ENCODE measurements around the gene C1orf53.

The C1orf53 gene

DNA sequence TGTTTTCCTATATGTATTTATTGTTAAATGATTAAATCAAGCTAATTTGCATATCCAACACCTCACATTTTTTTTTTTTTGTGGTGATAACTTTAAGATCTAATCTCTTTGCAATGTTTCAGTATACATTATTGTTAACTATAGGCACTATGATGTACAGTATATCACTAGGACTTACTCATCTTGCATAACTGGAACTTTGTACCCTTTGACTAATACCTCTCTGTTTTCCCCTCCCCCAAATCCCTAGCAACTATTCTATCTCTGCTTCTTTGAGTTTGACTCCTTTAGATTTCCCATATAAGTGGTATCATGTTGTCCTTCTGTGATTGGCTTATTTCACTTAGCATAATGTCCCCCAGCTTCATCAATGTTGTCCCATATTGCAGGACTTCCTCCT is 9.7 kb upstream of the C1orf53 start:
- peaks cover 10% of the 10 kb centered on the region for H3K4me1 ChIP-seq
- H3K9me3 ChIP-seq = no peaks in the 10 kb centered on the region
- H3K4me3 ChIP-seq = no peak overlapping the region
- H3K27me3 ChIP-seq (ENCODE audit: low read depth) = no peaks in the 10 kb centered on the region
- DNase-seq (ENCODE audit: low spot score in 2 of 2) = no peak
- H3K36me3 ChIP-seq (replicated peaks) = no peaks in the 10 kb centered on the region
- in situ Hi-C loops (cut with MboI; ENCODE audit: low sequenced_read_pairs) = no loop called here

- Histone ChIP-seq H3K27me3 (ENCODE audit: low read depth) (no peaks in the 10 kb centered on the region), H3K36me3 (replicated peaks) (no peaks in the 10 kb centered on the region), H3K9me3 (no peaks in the 10 kb centered on the region), H3K4me1 (peaks cover 5% of the 10 kb centered on the region), H3K4me3 (no peak overlapping the region)
- in situ Hi-C loops (cut with MboI; ENCODE audit: low sequenced_read_pairs) = no loop called here
- DNase-seq (ENCODE audit: low spot score in 2 of 2) = no peak
These were observed 6.1 kb upstream of the C1orf53 start for GRCh38 chr1:197896301-197896700.

DNA sequence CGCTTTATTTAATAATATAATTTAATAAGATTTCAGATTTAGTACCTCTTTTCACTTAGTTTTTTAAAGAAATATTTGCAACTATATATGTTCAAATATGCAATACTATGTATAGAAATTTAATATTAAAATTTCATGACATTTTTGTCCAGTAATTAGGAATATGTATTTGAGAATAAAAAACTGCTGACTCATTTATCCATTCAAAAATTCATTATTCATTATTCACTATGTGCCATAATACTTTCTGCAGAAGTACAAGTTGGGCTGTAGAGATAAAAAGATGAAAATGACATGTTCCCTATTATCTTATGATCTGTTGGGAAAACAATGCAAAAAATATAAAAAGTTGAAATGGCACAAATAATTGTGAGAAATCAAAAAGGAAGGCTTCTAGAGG is 3.4 kb upstream of the C1orf53 start:
- no peak for DNase-seq (ENCODE audit: low spot score in 2 of 2)
- Histone ChIP-seq H3K4me3 (no peak overlapping the region), H3K27me3 (ENCODE audit: low read depth) (no peaks in the 10 kb centered on the region), H3K4me1 (peaks cover 18% of the 10 kb centered on the region), H3K36me3 (replicated peaks) (no peaks in the 10 kb centered on the region), H3K9me3 (no peaks in the 10 kb centered on the region)
- in situ Hi-C loops (cut with MboI; ENCODE audit: low sequenced_read_pairs) = no loop called here

GRCh38 chr1:197902131-197902453 is 338 bp upstream of the C1orf53 start:
- DNase-seq (ENCODE audit: low spot score in 2 of 2) = peak in 1 of 2 experiments; percentile 27

GRCh38 chr1:197903196-197903514 is 725 bp downstream of the C1orf53 start:
- Histone ChIP-seq H3K4me1 (peaks cover 14% of the 10 kb centered on the region), H3K9me3 (no peaks in the 10 kb centered on the region), H3K27me3 (ENCODE audit: low read depth) (no peaks in the 10 kb centered on the region), H3K36me3 (replicated peaks) (no peaks in the 10 kb centered on the region), H3K4me3 (peak overlapping the region; percentile 52)
- no peak for DNase-seq (ENCODE audit: low spot score in 2 of 2)
- in situ Hi-C loops (cut with MboI; ENCODE audit: low sequenced_read_pairs) = no loop called here

More at GRCh38 chr1:197902131-197902453, 338 bp upstream of the C1orf53 start:
- in situ Hi-C loops (cut with MboI; ENCODE audit: low sequenced_read_pairs) = no loop called here
- Histone ChIP-seq H3K4me3 (peak overlapping the region; percentile 52), H3K9me3 (no peaks in the 10 kb centered on the region), H3K36me3 (replicated peaks) (no peaks in the 10 kb centered on the region), H3K27me3 (ENCODE audit: low read depth) (no peaks in the 10 kb centered on the region), H3K4me1 (peaks cover 13% of the 10 kb centered on the region)

DNA sequence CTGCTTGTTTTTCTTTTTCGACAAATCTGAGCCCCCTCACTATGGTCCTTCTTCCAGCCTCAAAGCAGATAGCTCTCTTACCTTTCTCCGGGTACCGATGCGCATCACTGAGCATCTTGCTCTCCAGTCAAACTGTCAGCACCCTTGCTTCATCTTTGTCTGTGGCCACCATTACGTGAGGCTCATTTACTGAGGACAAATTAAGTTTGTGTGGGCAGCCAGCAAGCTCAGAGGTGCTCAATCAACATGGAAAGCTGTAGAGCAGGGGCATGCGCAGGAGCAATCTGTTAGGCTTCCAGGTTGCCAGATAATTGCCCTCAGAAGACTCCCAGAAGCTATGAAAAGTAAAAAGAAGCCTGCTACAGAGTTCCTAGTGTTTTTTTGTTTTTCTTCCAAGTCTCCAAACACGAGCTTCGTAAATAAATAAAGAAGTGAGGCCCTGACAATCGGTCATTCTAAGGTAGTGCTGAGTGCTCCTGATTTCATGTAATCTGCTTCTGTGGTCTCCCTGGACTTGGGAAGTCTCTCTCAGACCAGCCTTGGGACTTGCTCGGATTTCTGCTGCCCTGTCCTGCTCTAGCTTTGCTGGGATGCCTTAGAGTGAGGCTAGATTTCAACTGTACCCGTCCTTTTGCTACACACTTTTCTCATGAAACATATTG is 1.8 kb downstream of the C1orf53 start:
- H3K27me3 ChIP-seq (ENCODE audit: low read depth) = no peaks in the 10 kb centered on the region
- H3K4me1 ChIP-seq = peaks cover 23% of the 10 kb centered on the region
- H3K9me3 ChIP-seq = no peaks in the 10 kb centered on the region
- no peak overlapping the region for H3K4me3 ChIP-seq
- DNase-seq (ENCODE audit: low spot score in 2 of 2) = no peak
- in situ Hi-C loops (cut with MboI; ENCODE audit: low sequenced_read_pairs) = no loop called here
- H3K36me3 ChIP-seq (replicated peaks) = no peaks in the 10 kb centered on the region

- no peaks in the 10 kb centered on the region for H3K27me3 ChIP-seq (ENCODE audit: low read depth)
- in situ Hi-C loops (cut with MboI; ENCODE audit: low sequenced_read_pairs) = no loop called here
- H3K9me3 ChIP-seq = no peaks in the 10 kb centered on the region
- H3K36me3 ChIP-seq (replicated peaks) = no peaks in the 10 kb centered on the region
- no peak overlapping the region for H3K4me3 ChIP-seq
- no peak for DNase-seq (ENCODE audit: low spot score in 2 of 2)
- peaks cover 24% of the 10 kb centered on the region for H3K4me1 ChIP-seq
These were observed 3.4 kb downstream of the C1orf53 start for GRCh38 chr1:197905699-197906351.

DNA sequence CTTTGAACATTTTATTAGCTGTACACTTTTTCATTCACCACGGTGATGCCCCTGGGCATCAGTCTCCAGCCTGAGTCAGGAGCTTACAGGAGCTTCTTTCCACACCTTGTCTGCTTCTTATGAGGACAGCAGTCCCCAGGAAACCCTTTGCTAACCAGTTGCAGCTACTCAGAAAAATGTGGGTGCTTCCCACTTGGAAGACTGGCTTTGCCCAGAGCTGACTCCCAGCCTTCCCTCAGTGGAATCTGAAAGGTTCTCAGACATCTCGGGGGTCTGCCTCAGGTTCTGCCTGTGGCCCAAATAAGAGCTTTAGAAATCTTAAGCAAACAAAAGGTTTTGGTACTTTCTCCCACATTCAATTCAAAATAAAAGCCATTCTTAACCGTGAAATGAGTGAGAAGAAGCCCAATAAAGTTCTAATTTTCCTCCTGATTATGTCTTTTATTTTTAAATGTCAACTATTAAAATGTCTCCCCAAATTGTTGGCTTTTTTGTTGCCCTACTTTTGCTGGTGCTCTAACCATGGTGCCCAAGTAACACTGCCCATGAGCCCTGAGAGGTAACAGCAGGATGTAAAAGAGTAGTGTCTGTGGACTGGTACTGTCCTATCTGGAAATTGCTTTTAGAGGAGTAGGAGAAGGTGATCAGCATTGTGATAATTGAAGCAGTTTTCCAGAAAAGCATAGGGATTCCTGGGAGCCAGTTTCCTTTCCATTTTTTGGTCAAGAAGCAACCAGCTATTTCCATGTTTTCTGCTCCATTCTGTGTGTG is 5.6 kb downstream of the C1orf53 start:
- Histone ChIP-seq H3K4me1 (peaks cover 17% of the 10 kb centered on the region), H3K36me3 (replicated peaks) (no peaks in the 10 kb centered on the region), H3K9me3 (no peaks in the 10 kb centered on the region), H3K4me3 (no peak overlapping the region), H3K27me3 (ENCODE audit: low read depth) (no peaks in the 10 kb centered on the region)
- in situ Hi-C loops (cut with MboI; ENCODE audit: low sequenced_read_pairs) = no loop called here
- no peak for DNase-seq (ENCODE audit: low spot score in 2 of 2)

- Histone ChIP-seq H3K36me3 (replicated peaks) (no peaks in the 10 kb centered on the region), H3K4me1 (peaks cover 11% of the 10 kb centered on the region), H3K9me3 (no peaks in the 10 kb centered on the region), H3K27me3 (ENCODE audit: low read depth) (no peaks in the 10 kb centered on the region), H3K4me3 (peak overlapping the region; percentile 11; the same call in 1 of the 2 replicates)
- DNase-seq (ENCODE audit: low spot score in 2 of 2) = peak; percentile 19 to 61
- in situ Hi-C loops (cut with MboI; ENCODE audit: low sequenced_read_pairs) = no loop called here
These were observed 6.3 kb downstream of the C1orf53 start for GRCh38 chr1:197908716-197909220.

DNA sequence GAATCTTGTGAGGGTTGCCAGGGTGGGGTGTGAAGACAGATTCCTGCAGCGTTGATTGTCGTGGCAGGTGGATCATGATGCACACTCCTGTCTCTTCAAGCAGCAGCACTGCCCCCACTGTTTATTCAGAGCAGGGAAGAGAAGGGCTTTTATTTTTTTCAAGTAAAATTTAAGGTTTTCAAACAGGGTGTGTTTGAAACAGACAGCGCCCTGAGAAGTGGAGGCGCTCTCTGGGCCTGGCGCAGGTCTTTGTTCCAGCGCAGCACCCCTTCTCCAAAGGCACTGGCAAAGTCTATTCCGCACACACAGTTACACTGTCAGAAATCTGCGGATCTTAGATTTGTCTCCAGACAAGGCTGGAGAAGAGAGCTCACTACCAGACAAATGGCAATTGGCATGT is 7.0 kb downstream of the C1orf53 start:
- in situ Hi-C loops (cut with MboI; ENCODE audit: low sequenced_read_pairs) = no loop called here
- no peak for DNase-seq (ENCODE audit: low spot score in 2 of 2)
- Histone ChIP-seq H3K4me3 (no peak overlapping the region), H3K27me3 (ENCODE audit: low read depth) (no peaks in the 10 kb centered on the region), H3K36me3 (replicated peaks) (no peaks in the 10 kb centered on the region), H3K4me1 (peaks cover 11% of the 10 kb centered on the region), H3K9me3 (no peaks in the 10 kb centered on the region)

GRCh38 chr1:197910120-197910991 is 7.9 kb downstream of the C1orf53 start:
- in situ Hi-C loops (cut with MboI; ENCODE audit: low sequenced_read_pairs) = loop anchor here (10.0 kb wide), 1 partner anchor 386 kb away; no protein-coding TSS in a partner anchor
- no peaks in the 10 kb centered on the region for H3K27me3 ChIP-seq (ENCODE audit: low read depth)

DNA sequence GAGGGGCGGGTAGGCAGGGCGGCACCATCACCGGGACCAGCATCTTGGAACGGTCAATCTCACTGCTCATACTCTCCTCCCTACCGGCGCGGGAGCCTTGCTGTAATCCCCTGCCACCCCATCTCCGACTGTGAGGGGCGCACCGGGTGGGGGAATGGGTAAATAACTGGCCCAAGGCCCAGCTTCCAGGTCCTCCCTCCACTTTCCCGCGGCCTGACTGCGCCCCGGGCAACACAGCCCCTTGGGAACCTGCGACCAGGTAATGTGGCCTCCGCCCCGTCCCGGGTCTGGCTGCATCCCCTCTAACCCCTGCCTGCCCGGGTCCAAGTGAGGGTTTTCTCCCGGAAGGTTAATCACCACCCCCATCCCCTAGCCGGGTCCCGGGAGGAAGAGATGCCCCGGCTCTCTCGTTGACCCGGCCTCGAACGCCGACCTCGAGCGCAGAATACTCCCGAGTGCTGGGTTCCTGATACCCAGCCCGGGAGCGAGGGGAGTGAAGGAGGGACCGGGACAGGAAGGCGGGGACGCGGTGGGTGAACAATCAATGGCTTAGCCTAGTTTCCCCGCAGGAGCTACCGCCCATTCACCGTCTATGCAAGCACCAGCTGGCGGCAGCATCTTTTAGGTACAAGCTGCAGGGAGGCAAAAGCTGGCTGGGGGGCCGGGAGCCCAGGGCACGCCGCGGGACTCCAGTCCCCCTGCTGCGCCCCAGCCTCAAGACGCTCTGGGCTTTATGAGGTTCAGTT is 8.9 kb downstream of the C1orf53 start:
- Histone ChIP-seq H3K27me3 (ENCODE audit: low read depth) (no peaks in the 10 kb centered on the region), H3K36me3 (replicated peaks) (no peaks in the 10 kb centered on the region), H3K4me3 (no peak overlapping the region), H3K4me1 (peaks cover 22% of the 10 kb centered on the region), H3K9me3 (no peaks in the 10 kb centered on the region)
- in situ Hi-C loops (cut with MboI; ENCODE audit: low sequenced_read_pairs) = loop anchor here (10.0 kb wide), 1 partner anchor 386 kb away; no protein-coding TSS in a partner anchor
- DNase-seq (ENCODE audit: low spot score in 2 of 2) = no peak

More at GRCh38 chr1:197910120-197910991, 7.9 kb downstream of the C1orf53 start:
- Histone ChIP-seq H3K4me3 (no peak overlapping the region), H3K36me3 (replicated peaks) (no peaks in the 10 kb centered on the region), H3K9me3 (no peaks in the 10 kb centered on the region), H3K4me1 (peaks cover 18% of the 10 kb centered on the region)
- no peak for DNase-seq (ENCODE audit: low spot score in 2 of 2)

Data from HAP-1 (cell line).